ENCODE data around the gene PLPP1. TPM values are rescaled to one million over a fixed set of nuclear protein-coding genes. Genes with fewer than 3 reads are reported as not detected.

The PLPP1 gene
- total RNA-seq, 1 donor from 2014 or later = 36.2 TPM

Other genes starting within 250 kb of the PLPP1 start
- 17.1 and 22.9 TPM in 2 replicates for gene DHX29, start 227.3 kb downstream of the PLPP1 start, total RNA-seq
- gene MTREX, start 227.0 kb downstream of the PLPP1 start, total RNA-seq = 76.3 and 91.2 TPM in 2 replicates
- gene SLC38A9, start 177.4 kb upstream of the PLPP1 start, total RNA-seq = 15.0 and 17.6 TPM in 2 replicates
- not detected in 2 replicates for gene DDX4, start 203.1 kb upstream of the PLPP1 start, total RNA-seq

All from epithelial cell of proximal tubule (primary cell).